ENCODE data around the gene HMX1.

HMX1 gene

DNA sequence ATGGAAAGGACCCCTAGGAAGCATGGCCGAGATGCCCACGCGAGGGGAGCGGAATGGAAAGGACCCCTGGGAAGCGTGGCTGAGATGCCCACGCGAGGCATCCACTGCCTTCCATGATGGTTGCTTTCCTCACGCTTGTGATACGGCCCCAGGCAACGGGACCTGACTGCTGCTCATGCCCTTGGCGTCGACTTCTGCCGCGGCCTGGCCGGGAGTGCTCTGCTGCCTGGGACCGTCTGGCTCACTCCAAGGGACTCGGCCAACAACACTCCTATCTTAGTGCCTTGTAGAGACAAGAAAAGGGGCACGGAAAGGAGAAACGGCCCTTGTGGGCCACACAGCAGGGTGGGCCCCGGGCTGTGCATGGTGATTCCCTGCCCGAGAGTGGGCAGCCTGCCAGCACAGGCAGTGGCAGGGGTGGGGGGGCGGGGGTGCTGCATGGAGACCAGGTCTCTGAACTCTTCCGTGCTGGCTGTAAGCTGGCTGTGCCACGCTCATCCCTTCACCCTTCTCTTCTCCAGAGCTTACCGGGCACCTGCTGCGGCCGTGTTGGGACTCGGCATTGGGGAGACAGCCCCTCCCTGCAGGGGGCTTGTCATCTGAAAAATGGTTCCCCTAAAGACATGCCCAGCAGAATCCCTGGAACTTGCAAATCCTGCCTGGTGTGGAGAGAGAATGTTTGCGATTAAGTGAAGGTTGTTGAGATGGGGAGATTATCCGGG is 38.6 kb upstream of the HMX1 start:
- no peak for DNase-seq (ENCODE audit: low read depth in 2 of 2)

DNA sequence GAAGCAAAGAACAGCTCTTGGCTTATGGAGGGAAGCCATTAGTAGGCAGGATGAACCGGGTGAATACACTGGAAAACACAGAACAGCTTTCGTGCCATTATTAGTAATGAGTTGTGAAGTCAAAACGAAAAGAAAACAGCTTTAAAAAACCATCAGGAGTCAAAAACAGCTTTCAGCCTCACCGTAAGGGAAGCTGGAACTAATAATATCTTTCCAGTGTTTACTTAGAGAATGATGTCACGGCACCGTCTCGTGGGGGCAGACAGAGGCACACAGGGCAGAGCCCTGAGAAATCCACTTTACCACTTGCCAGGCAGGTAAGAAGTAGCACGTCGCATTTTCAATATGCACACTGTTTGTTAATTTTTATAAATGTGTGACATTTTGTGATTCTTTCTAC is 37.9 kb upstream of the HMX1 start:
- DNase-seq (ENCODE audit: low read depth in 2 of 2), result no peak

DNA sequence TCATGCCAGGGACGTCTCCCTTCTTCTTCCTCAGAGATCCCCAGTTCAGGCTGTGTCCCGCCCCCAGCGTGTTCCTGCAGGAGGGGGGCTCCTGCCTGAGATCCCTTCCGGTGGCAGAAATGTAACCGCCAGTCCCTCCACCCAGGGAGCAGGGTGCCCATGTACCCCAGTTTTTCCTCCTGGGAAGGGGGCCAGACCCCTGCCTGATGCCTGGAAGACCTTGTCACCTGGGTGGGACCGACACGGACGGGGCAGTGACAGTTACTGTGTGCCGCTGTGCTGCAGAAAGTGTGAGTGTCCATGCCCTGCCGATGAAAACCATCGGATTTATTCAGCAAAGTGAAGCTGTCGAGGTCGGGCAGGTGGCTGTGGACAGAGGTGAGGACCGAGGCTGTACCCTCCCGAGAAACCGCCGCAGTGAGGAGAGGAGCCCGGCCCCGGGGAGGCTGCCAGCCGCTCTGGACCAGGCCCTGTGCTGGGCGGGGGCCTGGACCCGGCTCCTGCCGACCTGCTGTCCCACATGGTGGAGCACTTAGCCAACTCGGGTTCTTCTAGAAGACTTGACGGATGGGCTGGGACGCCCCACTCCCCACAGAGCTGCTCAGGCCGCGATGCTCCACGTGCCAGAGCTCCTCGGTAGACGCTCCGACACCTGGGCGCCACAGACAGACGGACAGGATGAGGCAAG is 36.7 kb upstream of the HMX1 start:
- DNase-seq (ENCODE audit: low read depth in 2 of 2), result no peak

DNA sequence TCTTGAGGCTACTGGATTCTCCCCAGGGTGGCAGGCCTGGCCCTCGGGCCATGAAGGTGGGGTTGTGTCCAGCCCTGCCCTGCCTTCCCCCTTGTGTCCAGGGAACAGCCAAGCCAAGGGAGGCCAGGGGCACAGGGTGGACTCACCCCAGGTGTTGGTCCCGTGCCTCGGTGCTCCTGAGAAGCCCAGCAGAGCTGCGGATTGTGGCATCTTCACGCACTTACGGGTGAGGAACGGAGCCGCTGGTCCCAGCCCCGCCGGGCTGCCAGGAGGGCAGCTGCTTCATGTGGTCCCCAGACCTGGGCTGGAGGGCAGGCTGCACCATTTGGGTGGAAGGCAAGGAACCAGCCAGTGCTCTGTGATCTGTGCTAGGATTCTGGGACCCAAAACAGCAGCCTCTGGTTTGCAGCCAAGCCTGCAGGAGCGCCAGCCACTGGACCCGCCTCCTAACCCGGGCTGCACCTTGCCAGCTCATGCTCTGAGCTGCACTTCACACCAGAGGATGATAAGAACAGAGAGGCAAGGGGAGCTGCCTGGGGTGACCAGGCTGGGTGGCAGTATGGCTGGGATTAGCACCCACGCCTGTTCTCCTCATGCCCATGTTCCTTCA is 36.1 kb upstream of the HMX1 start:
- DNase-seq (ENCODE audit: low read depth in 2 of 2), result no peak

DNA sequence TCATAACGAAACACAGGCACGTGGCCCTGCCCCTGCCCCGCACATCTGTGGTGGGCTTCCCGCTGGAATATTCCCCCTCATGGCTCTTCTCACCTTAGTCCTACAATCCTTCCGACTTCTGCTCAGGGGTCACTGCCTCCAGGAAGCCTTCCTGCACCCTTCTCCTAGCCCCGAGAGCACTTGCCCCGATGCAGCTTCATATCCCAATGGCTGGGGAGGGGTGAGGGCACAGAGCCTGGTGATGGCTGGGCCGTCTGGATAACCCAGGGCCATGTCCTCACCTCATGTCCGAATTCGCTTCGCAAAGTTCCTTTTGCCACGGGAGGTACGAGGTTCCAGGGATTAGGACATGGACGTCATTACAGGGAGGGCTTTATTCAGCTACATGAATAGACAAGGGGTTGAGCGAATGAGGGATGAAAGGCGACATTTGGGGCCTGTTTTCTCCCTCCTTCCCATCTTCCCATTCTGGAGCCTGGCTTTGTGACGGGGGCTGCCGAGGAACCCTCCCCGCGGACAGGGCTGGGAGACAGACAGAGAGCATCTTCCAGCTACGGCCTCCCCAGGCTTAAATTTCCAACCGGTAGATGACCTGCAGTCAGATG is 35.5 kb upstream of the HMX1 start:
- DNase-seq (ENCODE audit: low read depth in 2 of 2), result no peak

DNA sequence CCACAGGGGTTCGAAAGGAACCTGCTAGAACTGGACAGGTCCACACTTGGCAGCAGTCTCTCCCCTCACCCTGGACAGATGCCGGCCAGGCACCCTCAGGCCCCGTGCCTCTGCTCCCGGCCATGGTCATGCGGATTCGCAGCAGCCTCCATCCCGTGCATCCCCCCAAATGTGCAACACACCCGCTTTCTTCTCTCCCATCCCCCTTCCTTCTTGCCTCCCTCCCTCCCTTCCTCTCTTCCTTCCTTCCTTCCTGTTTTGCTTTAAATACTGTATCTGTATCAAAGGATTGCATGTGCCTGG is 35.0 kb upstream of the HMX1 start:
- DNase-seq (ENCODE audit: low read depth in 2 of 2), result no peak

DNA sequence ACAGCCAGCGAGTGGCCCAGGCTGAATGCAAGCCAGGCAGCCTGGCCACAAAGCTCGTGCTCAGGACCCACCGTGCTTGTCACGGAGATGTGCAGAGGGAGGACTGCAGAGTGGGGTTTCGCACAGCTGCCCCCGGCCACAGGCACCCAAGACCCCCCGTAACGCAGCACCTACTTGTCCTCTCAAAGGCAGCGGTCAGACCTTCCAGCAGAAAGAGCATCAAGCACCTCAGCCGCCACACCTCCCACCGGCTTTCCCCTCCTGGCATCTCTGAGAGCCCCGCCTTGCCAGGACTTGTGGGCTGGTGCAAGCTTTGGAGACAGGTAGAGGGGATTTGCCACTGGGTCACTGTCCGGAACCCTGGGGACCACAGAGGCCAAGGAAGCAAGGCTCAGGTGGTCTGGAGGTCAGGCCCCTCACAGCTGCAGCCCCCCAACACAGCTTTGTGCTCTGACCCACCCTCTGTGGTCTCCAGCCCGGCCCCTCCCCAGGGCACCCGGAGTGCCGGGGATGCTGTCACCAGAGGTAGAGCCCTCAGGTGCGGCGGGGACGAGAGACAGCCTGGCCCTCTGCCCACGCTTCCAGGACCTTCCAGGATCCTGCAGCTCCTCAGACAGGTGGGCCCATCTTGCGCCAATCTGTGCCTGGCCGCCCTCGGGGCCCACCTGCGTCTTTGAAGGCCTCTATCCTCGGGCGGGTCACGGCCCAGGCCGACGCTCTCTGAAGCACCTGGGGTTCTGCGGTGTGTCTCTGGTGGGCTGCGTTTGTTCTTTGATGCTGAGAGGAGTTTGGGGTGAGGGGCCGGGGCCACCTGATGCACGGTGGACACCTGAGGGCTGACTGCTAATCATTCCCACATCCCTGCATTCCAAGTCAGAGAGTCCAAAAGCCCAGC is 34.4 kb upstream of the HMX1 start:
- DNase-seq (ENCODE audit: low read depth in 2 of 2), result no peak

DNA sequence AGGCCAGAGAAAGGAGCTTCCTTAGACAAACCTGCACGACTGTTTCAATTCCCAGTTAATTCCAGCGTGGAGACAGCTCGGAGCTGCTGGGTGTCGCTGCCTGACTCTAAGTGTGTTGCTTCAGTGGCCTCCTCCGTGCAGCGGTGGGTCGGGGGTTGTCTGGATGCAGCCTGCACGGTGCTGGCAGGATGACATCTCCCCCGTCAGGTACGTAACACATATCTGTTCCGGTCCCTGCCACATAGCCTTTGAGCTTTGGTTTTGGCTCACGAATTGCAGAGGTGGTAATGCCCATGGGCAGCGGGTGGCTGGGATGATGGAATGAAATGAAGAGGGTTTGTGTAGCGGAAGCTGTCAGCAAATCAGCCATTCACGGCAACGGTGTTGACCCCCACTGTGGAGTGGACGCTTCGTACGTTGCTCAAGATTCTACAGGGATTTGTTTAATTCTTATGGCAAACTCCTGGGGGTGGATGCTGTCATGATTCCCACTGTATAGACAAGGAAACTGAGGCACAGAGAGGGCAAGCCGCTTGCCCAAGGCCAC is 33.7 kb upstream of the HMX1 start:
- no peak for DNase-seq (ENCODE audit: low read depth in 2 of 2)

DNA sequence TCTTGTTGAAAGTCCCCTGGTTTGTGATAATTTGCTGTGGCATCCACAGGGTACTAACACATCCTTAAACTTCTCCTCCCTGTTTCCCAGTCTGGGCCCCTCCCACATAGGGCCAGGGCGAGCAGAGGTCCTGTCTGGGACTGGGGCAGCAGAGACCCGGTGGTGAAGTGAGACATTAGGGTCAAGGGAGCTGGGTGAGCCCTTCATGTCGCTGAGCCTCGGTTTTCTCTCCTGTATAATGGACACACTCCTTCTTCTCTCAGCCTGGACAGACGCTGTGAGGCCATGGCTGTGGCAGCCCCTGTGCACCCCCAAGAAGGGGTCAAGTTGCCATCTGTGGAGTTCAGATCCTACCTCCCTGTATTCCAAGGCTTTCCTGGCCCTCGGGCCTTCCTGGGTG is 33.0 kb upstream of the HMX1 start:
- DNase-seq (ENCODE audit: low read depth in 2 of 2), result no peak

DNA sequence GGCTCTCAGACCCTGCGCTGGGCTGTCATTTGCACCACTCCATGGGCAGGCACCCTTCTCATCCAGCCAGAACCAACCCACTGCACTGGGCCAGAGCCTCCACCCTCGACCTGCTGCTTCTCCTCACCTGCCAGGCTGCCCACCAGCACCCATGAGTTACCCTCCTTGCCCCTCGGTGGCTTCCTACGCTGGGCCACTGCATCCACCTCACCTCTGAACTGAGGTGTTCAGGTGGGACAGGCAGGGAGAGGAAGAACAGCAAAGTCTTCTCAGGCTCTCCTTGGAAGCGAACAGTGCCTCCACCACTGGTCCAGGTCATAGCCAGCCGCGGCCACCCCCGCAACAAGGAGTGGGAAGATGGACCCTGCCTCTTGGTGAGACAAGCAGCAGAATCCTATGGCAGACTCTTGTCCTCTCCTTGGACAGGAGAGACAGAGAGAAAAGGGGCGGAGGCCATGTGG is 32.4 kb upstream of the HMX1 start:
- no peak for DNase-seq (ENCODE audit: low read depth in 2 of 2)

DNA sequence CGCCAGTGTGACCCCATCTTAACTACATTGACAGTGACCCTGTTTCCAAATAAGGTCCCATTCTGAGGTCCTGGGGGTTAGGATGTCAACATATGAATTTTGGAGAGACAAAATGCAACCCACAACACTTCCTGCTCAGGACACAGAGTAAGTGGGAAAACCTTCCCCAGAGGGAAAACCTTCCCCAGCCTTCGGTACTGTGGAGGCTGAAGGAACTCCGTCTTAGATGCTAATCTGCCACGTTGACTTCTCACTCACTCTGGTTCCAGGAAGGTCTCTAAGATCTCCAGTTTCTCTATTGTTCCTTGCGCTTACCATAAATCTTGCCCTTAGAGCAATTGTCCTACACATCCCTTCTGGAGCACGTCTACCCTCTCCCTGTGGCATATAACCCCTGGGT is 29.7 kb upstream of the HMX1 start:
- no peak for DNase-seq (ENCODE audit: low read depth in 2 of 2)

DNA sequence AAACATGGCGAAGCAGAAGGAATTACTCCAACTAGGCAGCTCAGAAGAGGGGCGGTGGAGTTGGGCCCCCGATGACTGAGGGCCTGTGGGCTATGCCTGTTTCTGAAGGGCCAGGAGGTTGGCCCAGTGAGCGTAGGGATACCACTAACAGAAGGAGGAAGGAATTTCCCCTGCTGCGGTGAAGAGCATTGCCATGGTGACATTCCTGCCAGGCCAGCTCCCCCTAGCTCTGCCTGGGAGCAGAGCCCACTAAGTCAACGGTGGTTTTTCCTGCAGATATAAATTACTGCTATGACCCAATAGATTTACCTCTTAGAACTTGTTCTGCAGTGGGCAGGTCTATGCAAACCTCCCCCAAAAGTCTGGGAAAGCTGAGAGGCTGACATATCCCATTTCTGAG is 28.9 kb upstream of the HMX1 start:
- DNase-seq (ENCODE audit: low read depth in 2 of 2), result no peak

DNA sequence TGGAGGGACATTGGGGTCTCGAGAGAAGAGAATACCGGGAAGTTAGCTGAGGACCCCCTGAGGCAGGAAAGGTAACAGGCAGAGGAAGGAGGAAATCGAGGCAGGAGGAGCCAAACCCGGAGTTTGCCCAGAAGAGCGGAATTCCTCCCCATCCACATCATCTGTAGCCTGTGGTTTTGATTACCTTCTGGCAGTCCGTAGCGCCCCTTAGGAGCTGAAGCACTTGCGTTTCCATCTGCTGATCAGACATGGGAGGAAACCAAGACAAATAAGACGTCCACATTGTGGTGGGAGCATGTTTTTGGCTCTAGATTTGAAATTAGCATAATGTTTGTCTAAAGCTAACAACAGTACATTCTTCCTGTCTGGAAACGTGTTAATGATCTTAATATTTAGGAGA is 26.8 kb upstream of the HMX1 start:
- no peak for DNase-seq (ENCODE audit: low read depth in 2 of 2)

DNA sequence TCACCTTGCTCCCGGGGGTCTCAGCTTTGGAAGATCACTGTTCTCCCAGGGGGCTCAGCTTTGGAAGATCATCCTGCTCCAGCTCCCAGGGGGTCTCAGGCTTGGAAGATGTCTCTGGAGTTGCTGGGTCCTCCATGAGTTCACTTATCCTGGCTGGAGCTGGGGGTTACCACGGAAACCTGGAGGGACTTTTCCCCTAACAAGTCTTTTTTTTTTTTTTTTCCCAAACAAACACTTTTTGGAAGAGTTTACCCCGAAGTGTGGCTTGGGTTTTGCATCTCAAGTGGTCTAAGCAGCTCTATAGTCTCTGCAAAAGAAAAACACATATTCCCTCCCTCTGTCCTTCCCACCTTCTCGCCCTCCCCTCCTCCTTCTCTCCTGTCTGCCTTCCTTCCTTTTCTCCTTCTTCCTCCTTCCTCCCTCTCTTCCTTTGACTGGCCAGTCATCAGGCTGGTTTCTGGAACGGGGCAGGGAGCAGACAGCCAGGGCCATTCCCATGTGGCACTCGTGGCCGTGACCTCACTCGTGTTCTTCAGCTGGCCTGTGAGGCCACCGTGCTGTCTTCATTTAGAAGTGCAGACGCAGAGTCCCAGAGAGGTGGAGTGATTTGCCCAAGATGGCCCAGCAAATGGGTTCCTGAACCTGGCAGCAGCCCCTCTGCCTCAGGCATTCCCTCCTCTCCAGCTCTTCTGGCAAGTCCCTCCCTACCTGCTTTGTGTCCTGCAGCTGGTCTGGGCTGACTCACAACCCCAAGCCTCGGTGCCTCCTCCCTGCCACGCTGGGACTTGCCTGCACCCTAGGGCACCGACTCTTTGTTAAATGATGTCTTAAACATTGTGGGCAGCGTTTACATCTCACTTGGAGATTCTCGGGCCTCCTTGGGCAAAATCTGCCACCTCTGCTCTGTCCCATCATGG is 25.9 kb upstream of the HMX1 start:
- DNase-seq (ENCODE audit: low read depth in 2 of 2), result no peak

DNA sequence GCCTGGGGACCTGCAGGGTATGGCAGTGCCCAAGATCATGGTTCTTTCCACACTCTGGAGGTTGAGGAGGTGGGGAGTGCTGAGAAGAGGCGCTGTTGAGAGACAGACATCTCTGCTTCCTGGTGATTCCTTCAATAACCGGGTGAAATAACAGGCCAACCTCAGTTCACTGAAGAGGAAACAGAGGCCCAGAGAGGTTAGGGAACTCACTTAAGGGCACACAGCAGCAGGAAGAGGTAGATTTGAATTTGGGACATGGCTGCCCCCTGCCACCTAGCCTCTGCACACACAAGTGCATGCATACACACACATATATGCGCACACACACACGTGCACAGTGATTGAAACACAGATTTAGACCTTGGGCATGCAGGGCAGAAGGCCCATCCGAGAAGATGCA is 24.9 kb upstream of the HMX1 start:
- DNase-seq (ENCODE audit: low read depth in 2 of 2), result no peak

DNA sequence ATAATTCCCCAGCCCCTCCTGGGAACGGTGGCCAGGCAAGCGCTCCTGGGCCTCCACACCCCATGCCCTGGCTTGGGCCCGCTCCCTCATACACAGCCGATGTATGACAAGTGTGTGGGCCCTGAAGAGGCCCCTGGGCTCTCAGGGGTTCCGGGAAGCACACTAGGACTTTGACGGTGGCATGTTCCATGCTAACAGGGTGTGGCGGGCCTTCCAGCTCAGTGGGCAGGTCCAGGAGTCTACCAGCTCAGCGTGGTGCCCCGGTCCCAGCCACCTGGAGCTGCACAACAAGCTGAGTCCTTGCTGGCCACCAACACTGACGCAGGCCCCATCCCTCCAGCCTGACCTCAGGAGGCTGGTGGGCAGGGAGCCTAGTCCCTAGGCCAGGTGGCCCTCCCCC is 24.4 kb upstream of the HMX1 start:
- no peak for DNase-seq (ENCODE audit: low read depth in 2 of 2)

DNA sequence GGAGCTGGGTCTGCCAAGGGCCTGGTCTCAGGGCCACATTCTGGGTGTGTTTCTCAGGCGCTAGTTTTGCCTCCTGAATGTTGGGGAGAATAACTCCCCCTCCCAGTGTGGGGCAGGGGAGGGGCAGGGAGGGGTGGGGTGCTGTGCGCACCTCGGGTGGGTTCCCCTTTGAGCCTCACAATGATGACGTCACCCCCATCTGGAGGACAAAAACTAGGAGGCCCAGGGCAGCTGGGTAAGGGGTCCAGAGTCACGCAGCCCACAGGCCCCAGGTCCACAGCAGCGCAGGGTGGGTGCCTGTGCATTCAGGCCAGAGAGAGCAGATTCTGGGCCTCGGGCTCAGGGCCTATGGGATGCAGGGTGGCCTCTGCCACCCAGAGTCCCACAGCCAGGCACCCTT is 23.7 kb upstream of the HMX1 start:
- DNase-seq (ENCODE audit: low read depth in 2 of 2), result no peak

DNA sequence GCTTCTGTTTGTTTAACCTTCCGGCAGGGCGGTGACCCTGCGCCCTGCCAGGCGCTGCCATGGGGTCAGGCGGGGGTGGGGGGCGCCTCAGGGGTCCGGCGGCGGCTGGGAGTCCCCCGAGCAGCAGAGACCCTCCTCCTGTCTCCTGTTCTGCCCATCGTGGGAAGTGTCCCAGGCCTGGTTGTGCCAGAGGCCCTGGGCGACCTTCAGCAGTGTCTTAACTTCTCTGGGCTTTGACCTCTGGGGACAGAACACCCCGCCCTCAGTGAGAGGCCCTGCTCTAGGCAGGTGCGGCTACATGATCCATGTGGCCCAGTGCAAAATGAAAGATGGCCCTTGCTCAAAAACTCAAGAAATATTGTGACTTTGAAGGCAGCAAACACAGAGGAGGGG is 22.8 kb upstream of the HMX1 start:
- DNase-seq (ENCODE audit: low read depth in 2 of 2), result no peak

DNA sequence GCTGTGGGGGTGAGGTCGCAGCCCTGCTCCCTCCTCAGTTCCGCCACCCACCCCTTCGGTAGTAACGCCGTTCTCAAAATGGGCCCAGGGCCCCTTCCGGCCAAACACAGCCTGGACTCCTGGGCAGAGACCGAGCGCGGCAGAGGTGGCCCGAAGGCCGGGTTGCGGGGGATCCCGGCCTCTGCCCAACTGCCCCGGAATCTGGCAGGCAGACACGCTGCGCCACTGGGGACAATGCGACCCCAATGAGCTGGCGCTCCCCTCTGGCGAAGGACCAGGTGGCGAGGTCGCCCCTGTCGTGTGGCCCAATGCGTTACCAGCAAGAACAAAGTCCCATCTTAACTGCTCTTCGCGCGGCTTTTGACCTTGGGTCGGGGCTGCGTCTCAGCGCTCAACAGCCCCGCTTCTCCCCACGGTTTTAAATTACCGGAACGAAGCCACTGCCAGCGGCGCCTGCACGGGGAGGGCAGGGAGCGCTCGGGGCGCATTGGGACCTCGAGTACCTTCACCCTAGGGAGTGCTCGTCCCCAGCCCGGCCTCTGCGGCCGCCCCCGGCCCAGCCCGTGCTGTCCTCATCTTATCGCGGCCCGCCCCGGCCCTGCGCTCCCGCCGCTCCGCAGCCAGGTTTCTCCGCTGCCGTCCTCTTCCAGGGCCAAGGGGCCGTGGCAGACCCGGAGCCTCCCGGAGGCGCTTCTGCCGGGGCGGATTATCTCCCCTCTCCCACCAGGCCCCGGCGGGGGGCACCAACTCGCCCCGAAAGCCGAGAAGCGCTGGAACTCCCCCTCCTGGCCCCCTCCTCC is 22.2 kb upstream of the HMX1 start:
- DNase-seq (ENCODE audit: low read depth in 2 of 2), result no peak

DNA sequence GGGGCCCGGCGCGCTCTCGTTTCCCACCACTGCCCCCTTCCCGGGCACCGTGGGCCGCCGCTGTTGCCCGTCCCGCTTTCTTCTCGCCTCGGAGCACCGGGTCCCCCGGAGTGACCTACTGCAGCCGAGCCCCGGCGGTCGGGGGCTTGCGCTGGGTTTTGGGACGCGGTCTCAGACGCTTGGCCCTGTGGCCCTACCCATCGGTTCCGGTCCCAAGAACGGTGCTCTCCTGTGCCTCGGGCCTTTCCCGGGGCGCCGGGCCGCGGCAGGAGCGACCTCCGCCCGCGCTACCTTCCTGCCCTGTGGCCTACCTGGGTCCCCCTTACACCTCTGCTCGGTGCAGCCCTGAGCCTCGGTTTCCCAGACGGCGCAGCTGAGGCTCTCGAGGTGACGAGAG is 21.6 kb upstream of the HMX1 start:
- no peak for DNase-seq (ENCODE audit: low read depth in 2 of 2)
